ENCODE measurements around the gene TADA2B.

TADA2B gene

DNA sequence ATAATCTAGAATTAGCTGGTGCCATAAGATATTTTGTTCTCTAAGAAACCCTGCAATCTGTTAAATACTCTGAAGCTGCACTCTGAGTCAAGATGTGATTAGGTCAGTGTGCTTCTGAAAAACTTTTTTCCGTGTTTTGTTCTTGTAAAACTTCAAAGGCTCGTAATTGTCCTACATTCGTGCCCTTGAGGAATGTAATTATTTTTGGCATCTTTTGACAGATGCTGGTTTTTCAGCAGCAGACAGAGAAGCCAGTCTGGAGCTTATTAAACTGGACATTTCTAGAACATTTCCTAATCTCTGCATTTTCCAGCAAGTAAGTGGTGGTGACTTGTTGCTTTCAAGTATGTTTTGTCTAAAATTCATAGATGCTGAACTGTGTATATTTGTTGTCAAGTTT lies 36.8 kb upstream of the TADA2B start:
- H3K36me3 ChIP-seq (ENCODE audit: control insufficient read depth in 1 of 2, insufficient read depth in 2 of 2, low read length in 2 of 2) = peaks cover 54 to 65% of the 10 kb centered on the region in 2 donors
- no peak overlapping the region for H3K27ac ChIP-seq (ENCODE audit: low read length)
- H3K4me1 ChIP-seq (ENCODE audit: control insufficient read depth in 1 of 2, insufficient read depth in 2 of 2, low read length in 2 of 2) = no peaks in the 10 kb centered on the region
- no peak overlapping the region for H3K4me3 ChIP-seq (ENCODE audit: low read depth in 1 of 2, low read length in 2 of 2)
- no peaks in the 10 kb centered on the region for H3K27me3 ChIP-seq (ENCODE audit: low read depth, low read length)
- H3K9me3 ChIP-seq (ENCODE audit: control insufficient read depth in 1 of 2, low read length in 2 of 2) = no peaks in the 10 kb centered on the region

DNA sequence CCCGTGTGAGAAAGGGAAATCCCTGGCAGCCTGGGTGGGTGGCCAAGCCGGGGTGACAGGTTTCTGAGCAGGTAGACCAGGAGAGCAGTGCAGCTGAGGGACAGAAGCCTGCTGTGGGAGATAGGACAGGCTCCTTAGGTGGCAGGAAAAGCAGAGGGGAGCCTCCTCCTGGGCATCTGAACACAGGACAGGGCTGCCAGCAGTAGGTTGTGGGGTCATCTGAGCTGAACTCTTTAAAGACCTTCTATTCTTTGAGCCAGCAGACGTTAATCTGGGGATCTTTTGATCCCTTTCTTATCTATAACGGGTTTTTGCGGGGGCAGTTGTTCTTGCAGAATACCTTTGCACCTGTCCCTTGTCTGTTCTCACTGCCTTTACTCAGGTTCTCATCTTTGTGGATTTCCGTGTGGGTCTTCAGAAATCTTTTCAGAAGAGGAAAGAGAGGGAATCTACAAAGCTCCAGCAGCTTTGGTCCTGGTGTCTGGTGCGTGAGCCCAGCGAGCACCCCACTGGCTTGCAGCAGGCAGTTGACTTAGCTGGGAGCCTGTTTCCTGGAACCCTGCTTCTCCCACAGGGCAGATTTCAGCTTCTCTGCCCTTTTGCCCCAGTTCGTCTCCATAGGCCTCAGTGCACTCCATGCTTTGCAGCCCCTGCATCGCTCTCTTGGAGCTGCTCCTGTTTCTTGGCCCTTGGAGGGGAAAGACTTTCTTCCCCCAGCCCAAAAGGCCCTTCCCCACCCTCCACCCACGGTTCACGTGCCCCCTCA lies 35.8 kb upstream of the TADA2B start:
- no peak overlapping the region for H3K27ac ChIP-seq (ENCODE audit: low read length)
- H3K27me3 ChIP-seq (ENCODE audit: low read depth, low read length) = no peaks in the 10 kb centered on the region
- no peaks in the 10 kb centered on the region for H3K9me3 ChIP-seq (ENCODE audit: control insufficient read depth in 1 of 2, low read length in 2 of 2)
- H3K4me1 ChIP-seq (ENCODE audit: control insufficient read depth in 1 of 2, insufficient read depth in 2 of 2, low read length in 2 of 2) = no peaks in the 10 kb centered on the region
- H3K36me3 ChIP-seq (ENCODE audit: control insufficient read depth in 1 of 2, insufficient read depth in 2 of 2, low read length in 2 of 2) = peaks cover 48 to 61% of the 10 kb centered on the region in 2 donors
- no peak overlapping the region for H3K4me3 ChIP-seq (ENCODE audit: low read depth in 1 of 2, low read length in 2 of 2)

DNA sequence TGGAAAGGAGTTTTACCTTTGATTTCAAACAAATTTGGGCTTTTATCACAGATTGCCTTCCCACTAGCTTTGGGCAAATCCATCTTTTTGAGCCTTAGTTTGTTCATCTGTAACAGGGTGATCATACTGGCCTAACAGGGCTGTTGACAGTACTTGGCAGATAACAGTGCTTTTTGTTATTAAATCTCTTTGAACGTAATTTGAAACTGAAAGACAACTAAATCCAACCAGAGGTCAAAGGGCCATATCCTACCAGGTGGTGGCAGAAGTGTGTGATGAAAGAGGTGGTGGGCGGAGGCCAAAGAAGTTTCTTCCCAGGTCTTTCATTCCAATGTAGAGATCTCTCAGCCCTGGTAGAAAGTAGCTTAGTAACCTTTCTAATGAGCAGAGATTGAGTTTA lies 35.2 kb upstream of the TADA2B start:
- H3K27me3 ChIP-seq (ENCODE audit: low read depth, low read length) = no peaks in the 10 kb centered on the region
- H3K4me3 ChIP-seq (ENCODE audit: low read depth in 1 of 2, low read length in 2 of 2) = no peak overlapping the region
- H3K9me3 ChIP-seq (ENCODE audit: control insufficient read depth in 1 of 2, low read length in 2 of 2) = no peaks in the 10 kb centered on the region
- H3K36me3 ChIP-seq (ENCODE audit: control insufficient read depth in 1 of 2, insufficient read depth in 2 of 2, low read length in 2 of 2) = peaks cover 43 to 57% of the 10 kb centered on the region in 2 donors
- H3K4me1 ChIP-seq (ENCODE audit: control insufficient read depth in 1 of 2, insufficient read depth in 2 of 2, low read length in 2 of 2) = no peaks in the 10 kb centered on the region
- no peak overlapping the region for H3K27ac ChIP-seq (ENCODE audit: low read length)

DNA sequence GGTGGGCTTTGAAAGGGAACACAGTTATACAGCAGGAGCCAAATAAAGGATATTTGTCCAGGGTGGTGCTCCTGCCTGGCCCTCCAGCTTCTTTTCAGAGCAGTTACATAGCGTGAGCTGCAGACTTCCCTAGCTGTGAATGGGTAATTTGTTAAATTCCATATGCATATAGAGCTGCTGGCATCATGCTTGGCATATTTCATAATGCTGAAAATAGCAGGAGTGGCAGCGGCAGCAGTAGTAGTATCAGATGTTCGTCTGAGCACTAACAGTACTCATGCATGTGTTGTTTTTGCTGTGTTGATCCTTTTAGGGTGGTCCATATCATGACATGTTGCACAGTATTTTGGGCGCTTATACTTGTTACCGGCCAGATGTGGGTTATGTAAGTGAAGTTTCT lies 33.6 kb upstream of the TADA2B start:
- no peaks in the 10 kb centered on the region for H3K4me1 ChIP-seq (ENCODE audit: control insufficient read depth in 1 of 2, insufficient read depth in 2 of 2, low read length in 2 of 2)
- no peaks in the 10 kb centered on the region for H3K27me3 ChIP-seq (ENCODE audit: low read depth, low read length)
- H3K9me3 ChIP-seq (ENCODE audit: control insufficient read depth in 1 of 2, low read length in 2 of 2) = no peaks in the 10 kb centered on the region
- no peak overlapping the region for H3K4me3 ChIP-seq (ENCODE audit: low read depth in 1 of 2, low read length in 2 of 2)
- no peak overlapping the region for H3K27ac ChIP-seq (ENCODE audit: low read length)
- peaks cover 48 to 52% of the 10 kb centered on the region in 2 donors for H3K36me3 ChIP-seq (ENCODE audit: control insufficient read depth in 1 of 2, insufficient read depth in 2 of 2, low read length in 2 of 2)

DNA sequence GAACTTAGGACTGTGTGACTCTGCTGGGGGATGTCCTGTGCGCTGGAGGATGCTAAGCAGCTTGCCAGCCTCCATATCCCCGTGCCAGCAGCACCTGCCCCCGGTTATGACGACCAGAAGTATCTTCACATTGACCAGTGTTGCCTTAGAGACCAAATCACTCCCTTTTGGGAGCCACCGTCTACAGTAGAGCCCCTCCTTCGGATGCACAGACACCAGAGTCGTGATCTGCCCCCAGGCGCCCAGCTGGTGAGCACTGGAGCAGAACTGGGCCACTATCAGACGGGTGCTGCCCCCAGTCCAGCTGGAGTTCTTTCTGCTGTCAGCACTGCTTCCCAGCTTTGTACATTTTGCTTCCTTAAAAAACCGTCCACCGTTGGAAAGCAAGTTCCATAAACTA lies 30.0 kb upstream of the TADA2B start:
- Histone ChIP-seq H3K9me3 (ENCODE audit: control insufficient read depth in 1 of 2, low read length in 2 of 2) (no peaks in the 10 kb centered on the region), H3K4me3 (ENCODE audit: low read depth in 1 of 2, low read length in 2 of 2) (no peak overlapping the region), H3K27me3 (ENCODE audit: low read depth, low read length) (no peaks in the 10 kb centered on the region), H3K4me1 (ENCODE audit: control insufficient read depth in 1 of 2, insufficient read depth in 2 of 2, low read length in 2 of 2) (no peaks in the 10 kb centered on the region), H3K27ac (ENCODE audit: low read length) (no peak overlapping the region), H3K36me3 (ENCODE audit: control insufficient read depth in 1 of 2, insufficient read depth in 2 of 2, low read length in 2 of 2) (peaks cover 67 to 70% of the 10 kb centered on the region in 2 donors)

DNA sequence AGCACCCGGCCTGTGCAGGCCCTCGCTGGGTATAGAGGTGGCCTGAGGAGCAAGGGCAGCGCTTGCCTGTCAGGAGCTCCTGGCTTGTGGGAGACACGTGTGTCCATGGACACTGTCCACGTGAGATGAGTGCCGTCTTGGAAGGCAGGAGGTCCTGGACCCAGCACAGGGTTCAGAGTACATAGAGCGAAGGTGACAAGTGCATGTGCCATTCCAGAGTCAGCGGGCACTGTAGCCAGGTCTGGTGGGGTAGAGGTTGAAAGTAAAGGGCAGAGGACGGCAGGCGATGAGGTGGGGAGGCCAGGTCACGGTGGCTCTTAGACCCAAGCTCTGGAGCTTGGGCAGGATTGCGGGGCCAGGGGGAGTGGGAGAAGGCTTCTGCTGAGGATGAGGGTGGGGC lies 28.4 kb upstream of the TADA2B start:
- Histone ChIP-seq H3K27me3 (ENCODE audit: low read depth, low read length) (no peaks in the 10 kb centered on the region), H3K36me3 (ENCODE audit: control insufficient read depth in 1 of 2, insufficient read depth in 2 of 2, low read length in 2 of 2) (peaks cover 55 to 74% of the 10 kb centered on the region in 2 donors), H3K9me3 (ENCODE audit: control insufficient read depth in 1 of 2, low read length in 2 of 2) (no peaks in the 10 kb centered on the region), H3K4me3 (ENCODE audit: low read depth in 1 of 2, low read length in 2 of 2) (no peak overlapping the region), H3K4me1 (ENCODE audit: control insufficient read depth in 1 of 2, insufficient read depth in 2 of 2, low read length in 2 of 2) (no peaks in the 10 kb centered on the region), H3K27ac (ENCODE audit: low read length) (no peak overlapping the region)

DNA sequence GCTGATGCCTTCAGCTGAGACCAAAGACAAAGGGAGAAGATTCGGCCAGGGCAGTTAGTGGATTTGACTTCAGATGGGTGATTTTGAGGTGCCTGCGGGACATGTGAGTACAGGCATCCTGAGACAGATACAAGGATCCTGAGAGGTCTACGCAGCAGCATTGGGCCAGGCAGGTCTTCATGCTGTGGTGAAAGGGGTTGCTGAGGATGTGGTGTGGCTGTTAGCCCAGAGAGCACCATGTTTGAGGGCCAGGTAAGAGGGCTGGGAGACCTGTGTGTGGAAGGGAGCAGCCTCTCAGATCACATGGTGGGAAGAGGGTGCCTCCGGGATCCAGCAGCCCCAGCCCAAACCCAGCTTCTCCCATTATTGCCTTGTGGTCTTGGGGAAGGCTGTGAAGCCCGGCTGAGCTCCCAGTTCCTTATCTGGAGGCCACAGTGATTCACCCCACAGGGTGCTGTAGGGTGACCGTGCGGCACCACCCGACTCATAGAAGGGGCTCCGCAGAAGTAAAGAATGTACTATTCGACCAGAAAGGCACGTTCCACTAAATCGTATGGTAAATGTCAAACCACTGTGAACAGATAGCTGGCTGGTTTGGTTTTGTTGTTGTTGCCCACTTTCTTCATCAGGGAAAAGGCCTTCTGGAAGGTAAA lies 27.7 kb upstream of the TADA2B start:
- no peaks in the 10 kb centered on the region for H3K27me3 ChIP-seq (ENCODE audit: low read depth, low read length)
- no peak overlapping the region for H3K4me3 ChIP-seq (ENCODE audit: low read depth in 1 of 2, low read length in 2 of 2)
- no peak overlapping the region for H3K27ac ChIP-seq (ENCODE audit: low read length)
- no peaks in the 10 kb centered on the region for H3K4me1 ChIP-seq (ENCODE audit: control insufficient read depth in 1 of 2, insufficient read depth in 2 of 2, low read length in 2 of 2)
- H3K36me3 ChIP-seq (ENCODE audit: control insufficient read depth in 1 of 2, insufficient read depth in 2 of 2, low read length in 2 of 2) = peaks cover 50 to 67% of the 10 kb centered on the region in 2 donors
- no peaks in the 10 kb centered on the region for H3K9me3 ChIP-seq (ENCODE audit: control insufficient read depth in 1 of 2, low read length in 2 of 2)

DNA sequence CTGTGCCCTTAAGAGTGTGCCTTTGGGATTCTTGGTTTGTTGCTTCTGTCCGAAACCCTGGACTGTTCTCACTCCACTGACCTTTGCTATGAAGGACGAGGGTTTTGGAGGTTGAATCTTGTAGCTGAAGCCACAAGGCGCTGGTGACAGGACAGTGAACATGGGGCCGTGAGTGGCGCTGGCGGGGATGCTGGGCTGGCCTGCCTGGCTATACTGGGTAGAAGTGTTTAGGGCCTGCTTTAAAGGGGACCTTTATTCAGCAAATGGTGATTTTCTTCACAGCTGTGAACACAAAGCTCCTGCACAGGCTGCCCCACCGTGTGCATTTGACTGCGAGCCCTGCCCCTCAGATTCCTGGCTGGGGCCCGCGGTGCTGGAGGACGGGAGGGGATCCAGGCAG lies 27.1 kb upstream of the TADA2B start:
- Histone ChIP-seq H3K9me3 (ENCODE audit: control insufficient read depth in 1 of 2, low read length in 2 of 2) (no peaks in the 10 kb centered on the region), H3K36me3 (ENCODE audit: control insufficient read depth in 1 of 2, insufficient read depth in 2 of 2, low read length in 2 of 2) (peaks cover 49 to 62% of the 10 kb centered on the region in 2 donors), H3K4me1 (ENCODE audit: control insufficient read depth in 1 of 2, insufficient read depth in 2 of 2, low read length in 2 of 2) (no peaks in the 10 kb centered on the region), H3K27me3 (ENCODE audit: low read depth, low read length) (no peaks in the 10 kb centered on the region), H3K4me3 (ENCODE audit: low read depth in 1 of 2, low read length in 2 of 2) (no peak overlapping the region), H3K27ac (ENCODE audit: low read length) (no peak overlapping the region)

DNA sequence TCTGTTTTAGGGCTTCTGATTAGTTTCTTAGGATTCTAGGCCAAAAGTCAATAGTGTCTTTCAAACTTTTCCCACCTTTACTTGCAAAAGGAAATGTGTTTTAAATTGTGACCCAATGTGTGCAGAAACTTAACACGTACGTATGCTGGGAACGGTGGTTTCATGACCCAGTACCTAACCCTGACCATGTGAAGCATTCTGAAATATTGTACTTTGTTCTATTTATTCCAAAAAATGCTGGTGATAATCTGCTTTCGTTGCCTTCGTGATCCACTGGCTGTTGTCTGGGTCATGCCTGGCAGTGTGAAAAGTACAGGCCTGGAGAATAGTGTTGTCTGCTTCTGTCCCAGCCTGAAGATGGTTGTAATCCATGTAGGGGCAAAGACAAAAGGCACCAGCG lies 26.7 kb upstream of the TADA2B start:
- peaks cover 48 to 58% of the 10 kb centered on the region in 2 donors for H3K36me3 ChIP-seq (ENCODE audit: control insufficient read depth in 1 of 2, insufficient read depth in 2 of 2, low read length in 2 of 2)
- H3K4me1 ChIP-seq (ENCODE audit: control insufficient read depth in 1 of 2, insufficient read depth in 2 of 2, low read length in 2 of 2) = no peaks in the 10 kb centered on the region
- H3K9me3 ChIP-seq (ENCODE audit: control insufficient read depth in 1 of 2, low read length in 2 of 2) = no peaks in the 10 kb centered on the region
- no peak overlapping the region for H3K27ac ChIP-seq (ENCODE audit: low read length)
- no peak overlapping the region for H3K4me3 ChIP-seq (ENCODE audit: low read depth in 1 of 2, low read length in 2 of 2)
- no peaks in the 10 kb centered on the region for H3K27me3 ChIP-seq (ENCODE audit: low read depth, low read length)

DNA sequence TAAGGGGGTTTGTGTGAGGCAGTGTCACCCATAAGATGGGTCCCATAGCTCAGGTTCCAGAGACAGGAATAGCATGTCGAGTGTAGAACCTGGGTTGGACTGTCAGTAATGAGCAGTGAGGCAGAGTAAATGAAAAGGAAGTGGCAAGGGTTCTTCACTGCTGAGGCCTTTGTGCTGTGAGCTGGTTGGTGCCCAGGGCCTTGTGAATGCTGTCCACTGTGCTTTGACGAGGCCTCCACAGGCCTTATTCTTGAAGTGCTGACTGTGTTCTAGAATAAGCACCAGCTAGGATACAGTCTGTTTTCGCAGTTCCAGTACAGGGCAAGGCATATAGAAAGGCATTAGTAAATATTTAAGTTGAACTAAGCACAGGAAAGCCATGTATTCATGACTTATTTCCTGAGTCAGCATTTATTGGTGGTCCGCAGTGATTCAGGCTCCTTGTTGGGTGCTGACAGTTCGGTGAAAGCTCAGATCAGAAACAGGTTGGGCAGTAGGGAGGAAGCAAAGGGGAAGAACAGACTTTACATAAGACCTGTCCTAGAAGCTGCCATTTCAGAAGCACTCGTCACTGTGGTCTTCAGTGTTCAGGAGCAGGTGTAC lies 25.6 kb upstream of the TADA2B start:
- Histone ChIP-seq H3K27ac (ENCODE audit: low read length) (no peak overlapping the region), H3K27me3 (ENCODE audit: low read depth, low read length) (no peaks in the 10 kb centered on the region), H3K9me3 (ENCODE audit: control insufficient read depth in 1 of 2, low read length in 2 of 2) (no peaks in the 10 kb centered on the region), H3K4me3 (ENCODE audit: low read depth in 1 of 2, low read length in 2 of 2) (no peak overlapping the region), H3K4me1 (ENCODE audit: control insufficient read depth in 1 of 2, insufficient read depth in 2 of 2, low read length in 2 of 2) (no peaks in the 10 kb centered on the region), H3K36me3 (ENCODE audit: control insufficient read depth in 1 of 2, insufficient read depth in 2 of 2, low read length in 2 of 2) (peaks cover 45 to 63% of the 10 kb centered on the region in 2 donors)

DNA sequence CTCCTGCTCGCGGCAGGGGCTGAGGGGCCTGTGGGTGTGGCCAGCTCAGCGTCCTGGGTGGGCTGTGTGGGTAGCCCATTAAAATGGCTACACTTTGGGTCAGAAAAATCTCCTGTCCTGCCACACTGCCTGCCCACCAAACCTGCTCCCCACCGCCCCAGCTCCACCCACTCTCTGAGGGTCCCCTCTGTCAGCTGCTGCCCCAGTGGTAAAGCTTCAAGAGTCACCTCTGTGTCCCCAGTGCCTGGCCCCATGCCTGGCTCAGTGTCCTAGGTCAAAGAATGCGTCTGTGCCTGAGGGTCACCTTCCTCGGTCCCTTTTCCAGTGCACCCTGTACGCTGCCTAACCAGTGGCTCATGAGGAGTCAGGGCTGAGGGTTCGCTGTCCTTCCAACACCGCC lies 24.9 kb upstream of the TADA2B start:
- Histone ChIP-seq H3K9me3 (ENCODE audit: control insufficient read depth in 1 of 2, low read length in 2 of 2) (no peaks in the 10 kb centered on the region), H3K36me3 (ENCODE audit: control insufficient read depth in 1 of 2, insufficient read depth in 2 of 2, low read length in 2 of 2) (peaks cover 44 to 62% of the 10 kb centered on the region in 2 donors), H3K4me1 (ENCODE audit: control insufficient read depth in 1 of 2, insufficient read depth in 2 of 2, low read length in 2 of 2) (no peaks in the 10 kb centered on the region), H3K27ac (ENCODE audit: low read length) (no peak overlapping the region), H3K27me3 (ENCODE audit: low read depth, low read length) (no peaks in the 10 kb centered on the region), H3K4me3 (ENCODE audit: low read depth in 1 of 2, low read length in 2 of 2) (no peak overlapping the region)
